ENCODE measurements around the gene MAPK10.

DNA sequence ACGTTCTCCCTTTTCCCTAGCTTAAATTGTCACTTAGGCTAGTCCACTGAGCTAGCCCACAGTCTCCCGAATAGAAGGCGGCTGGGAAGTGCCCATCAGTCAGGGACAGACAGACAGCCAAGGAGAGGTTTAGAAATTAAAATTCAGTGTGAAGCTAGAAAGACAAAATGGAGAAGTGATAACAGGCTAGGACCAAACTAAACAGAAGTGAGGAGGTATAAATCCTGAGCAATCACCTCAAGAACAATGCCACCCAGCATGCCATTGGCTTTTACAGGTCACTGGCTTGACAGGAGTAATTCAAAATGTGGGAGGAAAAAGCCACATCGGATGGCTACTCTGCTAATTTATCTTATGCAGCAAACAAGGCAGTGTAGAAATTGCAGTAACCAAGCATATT lies 138.9 kb downstream of the MAPK10 start:
- TF ChIP-seq, protein P1, sequence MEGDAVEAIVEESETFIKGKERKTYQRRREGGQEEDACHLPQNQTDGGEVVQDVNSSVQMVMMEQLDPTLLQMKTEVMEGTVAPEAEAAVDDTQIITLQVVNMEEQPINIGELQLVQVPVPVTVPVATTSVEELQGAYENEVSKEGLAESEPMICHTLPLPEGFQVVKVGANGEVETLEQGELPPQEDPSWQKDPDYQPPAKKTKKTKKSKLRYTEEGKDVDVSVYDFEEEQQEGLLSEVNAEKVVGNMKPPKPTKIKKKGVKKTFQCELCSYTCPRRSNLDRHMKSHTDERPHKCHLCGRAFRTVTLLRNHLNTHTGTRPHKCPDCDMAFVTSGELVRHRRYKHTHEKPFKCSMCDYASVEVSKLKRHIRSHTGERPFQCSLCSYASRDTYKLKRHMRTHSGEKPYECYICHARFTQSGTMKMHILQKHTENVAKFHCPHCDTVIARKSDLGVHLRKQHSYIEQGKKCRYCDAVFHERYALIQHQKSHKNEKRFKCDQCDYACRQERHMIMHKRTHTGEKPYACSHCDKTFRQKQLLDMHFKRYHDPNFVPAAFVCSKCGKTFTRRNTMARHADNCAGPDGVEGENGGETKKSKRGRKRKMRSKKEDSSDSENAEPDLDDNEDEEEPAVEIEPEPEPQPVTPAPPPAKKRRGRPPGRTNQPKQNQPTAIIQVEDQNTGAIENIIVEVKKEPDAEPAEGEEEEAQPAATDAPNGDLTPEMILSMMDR (conservative IDR thresholded peaks at IDR 0.05 in 1 of 2, IDR thresholded peaks at IDR 0.05 in 1 of 2; ENCODE audit: low read depth in 1 of 2, low read length in 2 of 2) = no peak
- no peak for TF ChIP-seq EZH2 (IDR thresholded peaks at IDR 0.05; ENCODE audit: low read length, missing control alignments)

Data from fibroblast of lung (primary cell).